ENCODE measurements around the gene EVI5.

DNA sequence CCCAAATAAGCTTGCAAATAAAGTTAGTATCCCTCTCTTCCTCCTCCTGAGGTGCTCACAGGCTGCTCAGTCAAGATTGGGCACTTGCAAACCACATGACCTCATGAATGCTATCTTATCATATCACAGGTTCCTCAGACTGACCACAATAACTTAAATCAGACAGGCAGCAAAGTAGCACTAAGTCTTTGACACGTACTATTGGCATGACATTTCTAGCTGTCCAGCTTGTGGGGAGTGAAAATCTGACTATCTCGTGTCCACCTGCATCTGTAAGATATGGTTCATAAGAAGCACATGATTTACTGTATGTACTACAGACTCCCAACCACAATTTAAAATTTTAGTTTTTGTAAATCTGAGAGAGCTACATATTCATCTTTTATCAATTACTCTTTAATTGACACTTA lies 240.1 kb downstream of the EVI5 start:
- TF ChIP-seq, protein P1, sequence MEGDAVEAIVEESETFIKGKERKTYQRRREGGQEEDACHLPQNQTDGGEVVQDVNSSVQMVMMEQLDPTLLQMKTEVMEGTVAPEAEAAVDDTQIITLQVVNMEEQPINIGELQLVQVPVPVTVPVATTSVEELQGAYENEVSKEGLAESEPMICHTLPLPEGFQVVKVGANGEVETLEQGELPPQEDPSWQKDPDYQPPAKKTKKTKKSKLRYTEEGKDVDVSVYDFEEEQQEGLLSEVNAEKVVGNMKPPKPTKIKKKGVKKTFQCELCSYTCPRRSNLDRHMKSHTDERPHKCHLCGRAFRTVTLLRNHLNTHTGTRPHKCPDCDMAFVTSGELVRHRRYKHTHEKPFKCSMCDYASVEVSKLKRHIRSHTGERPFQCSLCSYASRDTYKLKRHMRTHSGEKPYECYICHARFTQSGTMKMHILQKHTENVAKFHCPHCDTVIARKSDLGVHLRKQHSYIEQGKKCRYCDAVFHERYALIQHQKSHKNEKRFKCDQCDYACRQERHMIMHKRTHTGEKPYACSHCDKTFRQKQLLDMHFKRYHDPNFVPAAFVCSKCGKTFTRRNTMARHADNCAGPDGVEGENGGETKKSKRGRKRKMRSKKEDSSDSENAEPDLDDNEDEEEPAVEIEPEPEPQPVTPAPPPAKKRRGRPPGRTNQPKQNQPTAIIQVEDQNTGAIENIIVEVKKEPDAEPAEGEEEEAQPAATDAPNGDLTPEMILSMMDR (IDR thresholded peaks at IDR 0.05; ENCODE audit: low read depth, low read length), result no peak
- TF ChIP-seq EZH2phosphoT487 (IDR thresholded peaks at IDR 0.05; ENCODE audit: low read depth), result no peak

Data from OCI-LY3 (cell line).